Glutamatergic neuron (in vitro differentiated cells): ENCODE results near the gene MYO5C. TPM values are rescaled to one million over a fixed set of nuclear protein-coding genes. Genes with fewer than 3 reads are reported as not detected.
"Not testable (repeated sequence)": the region's sequence is repeated elsewhere in the genome, so short reads cannot be mapped to it uniquely, and the experiment has no call there.

Experiments
- DNase-seq: peaks from one replicate; pipeline ENCODE4 v3.0.0; 2022
- H3K27ac Mint-ChIP-seq: one replicate; pipeline ENCODE4 v1.8.0; 2020; ENCODE audit warnings: mild to moderate bottlenecking, mixed read lengths, inconsistent platforms; ENCODE audit not compliant: unreplicated experiment
- H3K27me3 Mint-ChIP-seq: one replicate; pipeline ENCODE4 v1.8.0; 2020; ENCODE audit warnings: mild to moderate bottlenecking, moderate library complexity, mixed read lengths, inconsistent platforms; ENCODE audit not compliant: unreplicated experiment
- H3K36me3 Mint-ChIP-seq: one replicate; pipeline ENCODE4 v1.8.0; 2020; ENCODE audit warnings: mild to moderate bottlenecking, mixed read lengths, inconsistent platforms; ENCODE audit not compliant: unreplicated experiment
- H3K4me1 Mint-ChIP-seq: one replicate; pipeline ENCODE4 v1.8.0; 2020; ENCODE audit warnings: mild to moderate bottlenecking, low read depth, mixed read lengths, inconsistent platforms; ENCODE audit not compliant: unreplicated experiment
- H3K4me3 Mint-ChIP-seq: one replicate; pipeline ENCODE4 v1.8.0; 2020; ENCODE audit warnings: mild to moderate bottlenecking, mixed read lengths, inconsistent platforms; ENCODE audit not compliant: unreplicated experiment
- H3K9me3 Mint-ChIP-seq: one replicate; pipeline ENCODE4 v1.8.0; 2020; ENCODE audit warnings: mild to moderate bottlenecking, moderate library complexity, mixed read lengths, inconsistent platforms; ENCODE audit not compliant: unreplicated experiment
- total RNA-seq: library from RNA; stranded (reverse); fragmentation: NEBNext Ultra II Directional; extraction: Animal tissue kit (Norgen Biotek cat#: 25700); gene quantifications from one replicate; pipeline ENCODE4 v1.2.1, GENCODE V29; 2021; ENCODE audit not compliant: unreplicated experiment
- TF ChIP-seq, protein P1 (sequence below): fragments of 200-600 bp; sonication (generic); IDR thresholded peaks from one replicate; pipeline ENCODE4 v1.5.0; 2021; ENCODE audit not compliant: partially characterized antibody, unreplicated experiment

Gene MYO5C
- total RNA-seq, 1 donor from 2014 or later = 0.66 TPM

DNA sequence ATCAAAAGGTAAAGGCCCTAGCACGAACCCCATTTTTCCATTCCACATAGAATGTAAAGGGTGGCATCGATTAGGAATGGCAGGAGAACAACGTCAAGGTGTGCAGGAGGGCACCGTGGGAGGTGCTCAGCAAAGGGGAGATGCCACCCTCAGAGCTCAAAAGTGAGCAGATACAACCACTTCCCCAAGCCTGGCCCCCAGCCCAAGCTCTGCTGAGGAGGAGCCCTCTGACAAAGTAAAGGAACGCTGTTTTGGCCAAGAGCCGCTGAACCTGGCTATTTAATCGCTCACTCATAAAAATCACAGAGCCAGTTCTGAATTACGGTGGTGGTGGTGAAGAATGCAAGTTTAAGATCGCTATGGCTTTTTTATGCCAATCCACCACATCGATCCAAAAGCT, 116.8 kb downstream of the MYO5C start:
- Mint-ChIP-seq H3K27me3 (peaks cover 5% of the 10 kb centered on the region), H3K36me3 (no peaks in the 10 kb centered on the region), H3K27ac (peak overlapping the region; percentile 89), H3K4me3 (peak overlapping the region; percentile 97), H3K9me3 (peaks cover 3% of the 10 kb centered on the region), H3K4me1 (peaks cover 2% of the 10 kb centered on the region)
- TF ChIP-seq, protein P1, sequence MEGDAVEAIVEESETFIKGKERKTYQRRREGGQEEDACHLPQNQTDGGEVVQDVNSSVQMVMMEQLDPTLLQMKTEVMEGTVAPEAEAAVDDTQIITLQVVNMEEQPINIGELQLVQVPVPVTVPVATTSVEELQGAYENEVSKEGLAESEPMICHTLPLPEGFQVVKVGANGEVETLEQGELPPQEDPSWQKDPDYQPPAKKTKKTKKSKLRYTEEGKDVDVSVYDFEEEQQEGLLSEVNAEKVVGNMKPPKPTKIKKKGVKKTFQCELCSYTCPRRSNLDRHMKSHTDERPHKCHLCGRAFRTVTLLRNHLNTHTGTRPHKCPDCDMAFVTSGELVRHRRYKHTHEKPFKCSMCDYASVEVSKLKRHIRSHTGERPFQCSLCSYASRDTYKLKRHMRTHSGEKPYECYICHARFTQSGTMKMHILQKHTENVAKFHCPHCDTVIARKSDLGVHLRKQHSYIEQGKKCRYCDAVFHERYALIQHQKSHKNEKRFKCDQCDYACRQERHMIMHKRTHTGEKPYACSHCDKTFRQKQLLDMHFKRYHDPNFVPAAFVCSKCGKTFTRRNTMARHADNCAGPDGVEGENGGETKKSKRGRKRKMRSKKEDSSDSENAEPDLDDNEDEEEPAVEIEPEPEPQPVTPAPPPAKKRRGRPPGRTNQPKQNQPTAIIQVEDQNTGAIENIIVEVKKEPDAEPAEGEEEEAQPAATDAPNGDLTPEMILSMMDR = no peak
- DNase-seq = no peak

DNA sequence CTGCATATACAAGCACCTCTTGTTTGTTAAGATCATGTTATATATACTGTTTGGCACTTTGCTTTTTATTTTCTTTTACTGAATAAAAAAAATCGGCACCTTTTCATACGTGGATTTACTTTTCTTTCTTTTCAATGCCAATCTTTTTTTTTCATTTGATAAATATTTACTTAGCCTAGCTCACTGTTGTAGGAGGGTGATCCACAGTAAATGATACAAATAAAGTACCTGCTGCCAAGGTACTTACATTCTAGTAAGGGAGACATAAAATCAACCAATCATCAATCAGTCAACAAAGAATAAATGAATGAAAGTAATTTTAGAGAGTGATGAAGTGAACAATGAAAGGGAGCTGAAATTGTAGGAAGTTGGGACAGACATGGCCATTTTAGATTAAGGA, 122.7 kb downstream of the MYO5C start:
- TF ChIP-seq, protein P1 = no peak
- H3K36me3 Mint-ChIP-seq = peaks cover 6% of the 10 kb centered on the region
- no peak overlapping the region for H3K27ac Mint-ChIP-seq
- H3K4me3 Mint-ChIP-seq = no peak overlapping the region
- no peaks in the 10 kb centered on the region for H3K4me1 Mint-ChIP-seq
- no peak for DNase-seq
- H3K27me3 Mint-ChIP-seq = peaks cover 8% of the 10 kb centered on the region
- peaks cover 4% of the 10 kb centered on the region for H3K9me3 Mint-ChIP-seq

DNA sequence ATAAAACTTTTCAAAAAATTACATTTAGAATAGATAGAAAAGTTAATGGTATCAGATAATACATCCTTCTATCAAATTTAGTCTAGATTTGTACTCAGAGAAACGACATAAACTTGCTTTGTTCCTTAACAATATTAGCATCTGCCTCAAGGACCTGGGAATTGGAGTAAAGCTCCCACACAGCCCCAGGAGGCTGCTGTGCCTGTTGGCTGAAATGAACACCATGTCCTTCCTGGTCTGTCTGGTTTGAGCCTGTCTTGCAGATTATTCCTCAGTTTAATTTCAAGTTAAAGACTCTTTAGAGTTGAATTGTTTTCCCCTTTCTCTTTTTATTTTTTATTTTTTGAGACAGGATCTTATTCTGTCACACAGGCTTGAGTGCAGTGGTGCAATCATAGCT, 123.8 kb downstream of the MYO5C start:
- H3K27ac Mint-ChIP-seq = no peak overlapping the region
- TF ChIP-seq, protein P1 = no peak
- peaks cover 8% of the 10 kb centered on the region for H3K27me3 Mint-ChIP-seq
- H3K36me3 Mint-ChIP-seq = peaks cover 6% of the 10 kb centered on the region
- no peak overlapping the region for H3K4me3 Mint-ChIP-seq
- H3K4me1 Mint-ChIP-seq = no peaks in the 10 kb centered on the region
- peaks cover 4% of the 10 kb centered on the region for H3K9me3 Mint-ChIP-seq
- DNase-seq = no peak

DNA sequence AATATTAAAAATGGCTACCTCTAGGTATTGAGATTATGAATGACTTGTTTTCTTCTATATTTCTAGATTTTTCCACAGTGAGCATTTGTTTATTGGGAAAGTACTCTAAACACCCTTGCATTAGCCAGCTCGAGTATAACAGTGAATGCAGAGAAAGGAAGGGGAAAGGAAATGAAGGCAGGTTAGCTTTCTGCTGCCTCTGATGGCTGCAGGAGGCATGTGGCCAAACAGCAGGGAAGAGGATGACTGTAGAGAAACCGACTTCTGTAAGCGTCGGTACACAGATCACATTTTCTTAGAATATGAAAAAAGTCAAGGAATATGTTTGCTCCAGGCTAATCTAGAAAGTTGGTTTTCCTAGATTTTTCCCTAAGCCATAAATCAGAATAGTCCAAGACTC, 124.2 kb downstream of the MYO5C start:
- no peaks in the 10 kb centered on the region for H3K4me1 Mint-ChIP-seq
- H3K4me3 Mint-ChIP-seq = no peak overlapping the region
- H3K27me3 Mint-ChIP-seq = peaks cover 8% of the 10 kb centered on the region
- peaks cover 6% of the 10 kb centered on the region for H3K36me3 Mint-ChIP-seq
- DNase-seq = no peak
- H3K9me3 Mint-ChIP-seq = peaks cover 4% of the 10 kb centered on the region
- TF ChIP-seq, protein P1 = no peak
- no peak overlapping the region for H3K27ac Mint-ChIP-seq

DNA sequence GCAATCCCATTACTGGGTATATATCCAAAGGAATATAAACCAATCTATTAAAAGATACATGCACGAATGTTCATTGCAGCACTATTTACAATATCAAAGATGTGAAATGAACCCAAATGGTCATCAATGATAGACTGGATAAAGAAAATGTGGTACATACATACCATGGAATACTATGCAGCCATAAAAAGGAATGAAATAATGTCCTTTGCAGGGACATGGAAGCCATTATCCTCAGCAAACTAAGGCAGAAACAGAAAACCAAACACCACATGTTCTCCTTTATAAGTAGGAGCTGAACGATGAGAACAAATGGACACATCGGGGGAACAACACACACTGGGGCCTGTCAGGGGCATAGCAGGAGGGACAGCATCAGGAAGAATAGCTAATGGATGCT, 125.4 kb downstream of the MYO5C start:
- not testable (repeated sequence) for DNase-seq, H3K27me3 Mint-ChIP-seq, H3K4me1 Mint-ChIP-seq, H3K9me3 Mint-ChIP-seq, H3K36me3 Mint-ChIP-seq, H3K27ac Mint-ChIP-seq, H3K4me3 Mint-ChIP-seq

DNA sequence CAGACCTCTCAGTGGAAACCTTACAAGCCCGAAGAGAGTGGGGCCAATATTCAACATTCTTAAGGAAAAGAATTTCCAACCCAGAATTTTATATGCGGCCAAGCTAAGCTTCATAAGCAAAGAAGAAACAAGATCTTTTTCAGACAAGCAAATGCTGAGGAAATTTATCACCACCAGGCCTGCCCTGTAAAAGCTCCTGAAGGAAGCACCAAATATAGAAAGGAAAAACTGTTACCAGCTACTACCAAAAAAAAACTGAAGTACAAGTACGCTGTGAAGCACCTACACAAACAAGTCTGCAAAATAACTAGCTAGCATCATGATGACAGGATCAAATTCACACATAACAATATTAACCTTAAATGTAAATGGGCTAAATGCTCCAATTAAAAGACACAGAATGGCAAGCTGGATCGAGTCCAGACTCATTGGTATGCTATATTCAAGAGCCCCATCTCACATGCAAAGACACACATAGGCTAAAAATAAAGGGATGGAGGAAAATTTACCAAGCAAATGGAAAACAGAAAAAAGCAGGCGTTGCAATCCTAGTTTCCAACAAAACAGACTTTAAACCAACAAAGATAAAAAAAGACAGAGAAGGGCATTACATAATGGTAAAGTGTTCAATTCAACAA, 130.0 kb downstream of the MYO5C start:
- H3K27me3 Mint-ChIP-seq, H3K4me1 Mint-ChIP-seq, H3K27ac Mint-ChIP-seq, H3K9me3 Mint-ChIP-seq, H3K36me3 Mint-ChIP-seq, DNase-seq, H3K4me3 Mint-ChIP-seq: not testable (repeated sequence)
